SH-SY5Y (cell line): ENCODE results near the gene NDUFAF5.

Experiments
- GATA2 ChIP-seq: IDR thresholded peaks from 2 replicates; pipeline ENCODE4 v1.6.1; 2011; ENCODE audit warnings: mild to moderate bottlenecking, low read depth, low read length
- GATA3 ChIP-seq: IDR thresholded peaks from 2 replicates; pipeline ENCODE4 v1.6.1; 2011; ENCODE audit warnings: low read depth, mild to moderate bottlenecking, low read length, moderate library complexity

DNA sequence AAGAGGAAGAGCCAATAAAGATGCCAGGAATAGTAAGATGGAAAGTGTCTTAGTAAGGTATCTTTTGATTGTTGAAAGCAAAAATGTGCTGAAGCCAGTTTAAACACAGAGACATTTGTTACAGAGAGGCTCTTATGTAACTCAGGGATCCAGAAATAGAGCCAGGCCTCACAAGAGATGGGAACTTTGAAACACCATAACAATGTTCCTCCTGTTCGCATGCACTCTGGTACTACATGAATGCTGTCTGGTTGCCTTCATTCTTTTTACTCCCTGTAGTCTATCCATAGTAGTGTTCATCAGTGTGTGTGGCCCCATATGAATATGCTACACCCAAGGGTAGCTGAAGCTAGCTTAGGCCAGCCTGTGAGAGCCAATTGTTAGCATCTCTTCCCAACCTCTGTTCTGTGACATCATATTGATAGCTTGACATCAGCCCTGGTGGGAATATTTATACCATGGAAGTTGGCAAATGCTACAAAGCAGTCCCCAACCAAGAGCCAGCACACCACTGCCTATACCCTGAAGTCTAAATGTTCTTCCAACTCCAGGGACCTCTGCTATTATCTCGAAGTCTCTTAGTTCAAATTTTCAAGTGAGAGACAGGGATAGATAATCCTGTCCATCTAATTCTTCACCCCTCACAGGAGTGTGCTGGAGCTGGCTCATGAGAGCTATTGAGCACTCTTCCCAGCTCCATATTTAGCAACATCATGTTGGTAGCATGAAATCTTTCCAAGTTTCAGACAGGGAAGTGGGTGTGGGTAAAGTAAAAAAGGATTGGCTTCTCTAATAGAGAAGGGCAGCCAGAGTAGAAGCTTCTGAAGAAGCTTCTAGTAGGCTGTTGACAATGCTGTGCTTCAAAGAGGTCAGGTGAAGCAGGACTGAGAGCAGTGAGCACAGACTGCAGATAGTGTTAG, 7.0 kb downstream of the NDUFAF5 start:
- TF ChIP-seq GATA2 (no peak), GATA3 (no peak)
